GM12878 (cell line): ENCODE results near the gene PCNX1. TPM values are rescaled to one million over a fixed set of nuclear protein-coding genes. Genes with fewer than 3 reads are reported as not detected.

Experiments used
- ATAC-seq: fragments of 200-7000 bp; cut with Tn5 transposase; 3 replicates; pipeline ENCODE4 v1.9.1; 2020; ENCODE audit warnings: mild to moderate bottlenecking, moderate library complexity
- BruUV-seq: library from RNA; stranded (reverse); fragments of 400-500 nt; replicated peaks from 2 replicates; lab custom pipeline; 2021; lab: Mats Ljungman, UMichigan
- CTCF ChIA-PET: fragments of 300-600 bp; sonication (Branson Sonifier 250); formaldehyde crosslinking; extraction: SDS; loops from one replicate; lab custom pipeline; 2021; ENCODE audit warnings: inconsistent platforms; lab: Yijun Ruan, JAX
- POLR2A ChIA-PET: fragments of 350-600 bp; formaldehyde crosslinking; extraction: SDS; loops from one replicate; lab custom pipeline; 2021; ENCODE audit warnings: inconsistent platforms; lab: Charles Lee
- RAD21 ChIA-PET: fragments of 300-600 bp; sonication (Branson Sonifier 250); formaldehyde crosslinking; loops from one replicate; lab custom pipeline; 2023; ENCODE audit warnings: antibody characterized with exemption; ENCODE audit not compliant: unreplicated experiment; lab: Charles Lee
- SMC1A ChIA-PET: fragments of 300-600 bp; sonication (Branson Sonifier 250); formaldehyde crosslinking; loops from one replicate; lab custom pipeline; 2023; ENCODE audit not compliant: unreplicated experiment, uncharacterized antibody; lab: Charles Lee
- DNase-seq: peaks from one replicate; pipeline ENCODE4 v3.0.0-alpha.2; 2011; ENCODE audit warnings: low read depth, low spot score
- FAIRE-seq: peaks from 3 replicates; lab custom pipeline; 2011; peaks lifted over from hg19 to GRCh38; lab: Jason Lieb, UNC
- H2AFZ ChIP-seq: 2 replicates; pipeline ENCODE4 v1.6.0; 2011; ENCODE audit warnings: low read depth, low read length, control low read depth; ENCODE audit not compliant: control insufficient read depth
- H3K27ac ChIP-seq: 2 replicates; pipeline ENCODE4 v1.5.1; 2011; ENCODE audit warnings: control low read depth; ENCODE audit not compliant: control insufficient read depth, insufficient read depth
- H3K27me3 ChIP-seq, 2 experiments: replicated peaks in 1 of 2; 2 replicates each; pipeline versions ENCODE4 v1.6.0 to v1.6.1; 2011; ENCODE audit warnings: low read length in 1 of 2; ENCODE audit not compliant: control insufficient read depth in 2 of 2, insufficient read depth in 2 of 2
- H3K36me3 ChIP-seq, 2 experiments: 2 replicates each; pipeline ENCODE4 v1.5.1; 2011; ENCODE audit warnings: low read length in 1 of 2; ENCODE audit not compliant: control insufficient read depth in 2 of 2, insufficient read depth in 2 of 2
- H3K4me1 ChIP-seq: 2 replicates; pipeline ENCODE4 v1.6.1; 2011; ENCODE audit warnings: mild to moderate bottlenecking, low read length, moderate library complexity, mixed read lengths; ENCODE audit not compliant: control insufficient read depth, insufficient read depth
- H3K4me2 ChIP-seq: 2 replicates; pipeline ENCODE4 v1.6.0; 2011; ENCODE audit warnings: control low read depth; ENCODE audit not compliant: control insufficient read depth, insufficient read depth
- H3K4me3 ChIP-seq: fragments of 200-600 bp; sonication (generic); 2 replicates; pipeline ENCODE4 v1.5.1; 2016
- H3K79me2 ChIP-seq: 2 replicates; pipeline ENCODE4 v1.6.0; 2011; ENCODE audit warnings: low read length; ENCODE audit not compliant: control insufficient read depth, insufficient read depth
- H3K9ac ChIP-seq: 2 replicates; pipeline ENCODE4 v1.8.0; 2011; ENCODE audit warnings: low read length, control low read depth, mixed read lengths; ENCODE audit not compliant: control insufficient read depth, insufficient read depth
- H3K9me3 ChIP-seq: replicated peaks from 3 replicates; pipeline ENCODE4 v1.5.1; 2011; ENCODE audit warnings: mild to moderate bottlenecking, low read length; ENCODE audit not compliant: control insufficient read depth, insufficient read depth
- H4K20me1 ChIP-seq: 2 replicates; pipeline ENCODE4 v1.6.0; 2011; ENCODE audit not compliant: control insufficient read depth, insufficient read depth
- ASH2L ChIP-seq: fragments of 300-600, 200-600 bp; sonication (generic); IDR thresholded peaks from 2 replicates; pipeline ENCODE4 v1.6.1; 2017; ENCODE audit warnings: low read depth, mild to moderate bottlenecking, borderline replicate concordance
- CBX3 ChIP-seq: fragments of 200-600 bp; sonication (generic); IDR thresholded peaks from 2 replicates; pipeline ENCODE4 v1.6.1; 2016; ENCODE audit warnings: low read depth, borderline replicate concordance
- CREM ChIP-seq: IDR thresholded peaks from 2 replicates; pipeline ENCODE4 v1.6.1; 2014; ENCODE audit warnings: antibody characterized with exemption, low read depth
- ESRRA ChIP-seq: IDR thresholded peaks from 2 replicates; pipeline ENCODE4 v1.6.1; 2012; ENCODE audit warnings: mild to moderate bottlenecking, low read length, improper control_type of control experiment
- NRF1 ChIP-seq: conservative IDR thresholded peaks from 2 replicates; pipeline ENCODE4 v1.6.1; 2011; ENCODE audit warnings: mild to moderate bottlenecking, low read depth, low read length, improper control_type of control experiment
- SMAD1 ChIP-seq: fragments of 450-650 bp; IDR thresholded peaks from 2 replicates; pipeline ENCODE4 v1.6.1; 2018; ENCODE audit warnings: mild to moderate bottlenecking, low read depth; ENCODE audit not compliant: partially characterized antibody
- STAT1 ChIP-seq: fragments of 450-650 bp; conservative IDR thresholded peaks from 2 replicates; pipeline ENCODE4 v1.6.1; 2014; ENCODE audit warnings: antibody characterized with exemption, mild to moderate bottlenecking
- TCF12 ChIP-seq: IDR thresholded peaks from 2 replicates; pipeline ENCODE4 v1.6.1; 2011; ENCODE audit warnings: low read depth, mild to moderate bottlenecking, low read length
- ZNF274 ChIP-seq: IDR thresholded peaks from one replicate; pipeline ENCODE4 v1.8.0; 2011; ENCODE audit not compliant: insufficient read length, insufficient read depth
- ZNF622 ChIP-seq: fragments of 450-650 bp; IDR thresholded peaks from 2 replicates; pipeline ENCODE4 v1.6.1; 2017; ENCODE audit warnings: mild to moderate bottlenecking, inconsistent platforms
- WGBS: methylation state at CpG from one replicate; pipeline ENCODE4 v1.1.6; 2016; ENCODE audit warnings: low lambda C conversion rate; ENCODE audit not compliant: insufficient replicate concordance, insufficient coverage; ENCODE audit errors: missing lambda C conversion rate; 5-methylcytosine and 5-hydroxymethylcytosine counted together
- in situ Hi-C: fragments of 300-500 bp; cut with MboI; formaldehyde crosslinking; loops from 9 replicates; pipeline ENCODE4 v1.14.3; 2018; ENCODE audit warnings: mixed read lengths
- intact Hi-C: fragments of 100-400 bp; cut with micrococcal nuclease; formaldehyde crosslinking; loops from one replicate; pipeline ENCODE4 v1.14.2; 2022; ENCODE audit not compliant: unreplicated experiment
- polyA plus RNA-seq, 11 experiments: library from polyadenylated mRNA; depleted of rRNA in 4 of 11; unstranded in 6 of 11; stranded (reverse) in 5 of 11; fragments of >200 nt; fragmentation: Nextera tagmentation in 4 of 11; fragmentation: Illumina TruSeq in 1 of 11; extraction: Ambion mirVana in 4 of 11; extraction: Trizol in 1 of 11; gene quantifications; 1 replicate in 1 of 11; 2 replicates in 10 of 11; pipeline versions ENCODE4 v1.2.1 to v1.2.3, GENCODE V29; 2011 to 2016; ENCODE audit warnings: inconsistent platforms in 2 of 11, missing spikeins in 2 of 11, low read depth in 1 of 11
- total RNA-seq, 4 experiments: library from RNA; depleted of rRNA in 3 of 4; stranded (reverse); fragments of >200 nt in 3 of 4; fragmentation: Illumina TruSeq in 1 of 4; extraction: Trizol in 1 of 4; gene quantifications; 2 replicates each; pipeline versions ENCODE4 v1.2.1 to v1.2.3, GENCODE V29; 2013 to 2021
- TF ChIP-seq, protein P1 (sequence below): fragments of 450-650 bp; formaldehyde crosslinking; IDR thresholded peaks from 2 replicates; pipeline ENCODE4 v1.4.0; 2022; ENCODE audit warnings: mild to moderate bottlenecking, moderate library complexity

Gene PCNX1
- total and polyA plus RNA-seq, 10 of the 15 experiments (the other 5 are each of a cell fraction or from before 2014, with no cell fraction given) = 4.6 to 53.9 (median 20.5) TPM

- no peak overlapping the region for H3K4me3 ChIP-seq
- H3K9me3 ChIP-seq = no peaks in the 10 kb centered on the region
- no peaks in the 10 kb centered on the region for H3K79me2 ChIP-seq
- BruUV-seq = no TSS peak
- FAIRE-seq (no peak), ATAC-seq (no peak), DNase-seq (no peak)
- no peak for TF ChIP-seq ESRRA
- 100% methylated on average over 2 of the region's 2 CpGs for WGBS
- no peak overlapping the region for H3K9ac ChIP-seq
- no peaks in the 10 kb centered on the region for H3K27me3 ChIP-seq
- H3K27ac ChIP-seq = no peak overlapping the region
- CTCF ChIA-PET = interaction anchor here (1.0 kb wide), 1 partner anchor 10 kb away, joined by 3 read pairs; no protein-coding TSS in a partner anchor
- RAD21 ChIA-PET = no interaction called here
- intact Hi-C loops = no loop called here
- peaks cover 9 to 18% of the 10 kb centered on the region in 2 experiments; a peak in 3 of 4 replicates for H3K36me3 ChIP-seq
- H3K4me2 ChIP-seq = no peak overlapping the region
- no peaks in the 10 kb centered on the region for H4K20me1 ChIP-seq
- in situ Hi-C loops = no loop called here
- no peaks in the 10 kb centered on the region for H3K4me1 ChIP-seq
- H2AFZ ChIP-seq = no peak overlapping the region
- POLR2A ChIA-PET = no interaction called here
- SMC1A ChIA-PET = interaction anchor here (0.6 kb wide), 1 partner anchor 47 kb away, joined by 3 read pairs; no protein-coding TSS in a partner anchor
Observed at GRCh38 chr14:71029236-71029781, 122.0 kb downstream of the PCNX1 start.

DNA sequence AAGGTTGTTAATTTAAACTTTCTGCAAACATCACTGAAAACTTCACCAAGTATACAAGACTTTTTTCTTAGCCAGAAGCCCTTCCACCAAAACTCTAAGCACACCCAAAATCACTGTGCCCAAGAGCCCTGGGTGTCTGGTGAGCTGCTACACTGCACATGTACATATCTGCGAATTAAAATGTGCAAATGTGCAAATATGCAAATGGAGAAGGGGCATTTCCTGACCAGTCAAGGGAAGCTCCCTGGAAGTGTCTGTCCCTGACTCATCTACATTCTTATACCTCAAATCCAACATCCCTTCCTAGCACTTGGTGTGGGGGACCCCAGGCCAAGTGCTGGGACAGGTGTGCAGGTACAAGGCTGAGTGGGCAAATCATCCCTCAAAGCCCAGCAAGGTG, 123.7 kb downstream of the PCNX1 start:
- Histone ChIP-seq H3K36me3 (peaks cover 9 to 13% of the 10 kb centered on the region in 2 experiments; a peak in 3 of 4 replicates), H3K79me2 (no peaks in the 10 kb centered on the region), H3K27me3 (no peaks in the 10 kb centered on the region), H3K4me3 (no peak overlapping the region), H3K4me2 (no peak overlapping the region), H2AFZ (no peak overlapping the region), H3K27ac (no peak overlapping the region), H3K9me3 (no peaks in the 10 kb centered on the region), H4K20me1 (no peaks in the 10 kb centered on the region), H3K9ac (no peak overlapping the region), H3K4me1 (no peaks in the 10 kb centered on the region)
- no peak for ATAC-seq
- WGBS = 50% methylated on average over 1 of the region's 1 CpG
- ChIA-PET SMC1A (no interaction called here), CTCF (no interaction called here), POLR2A (no interaction called here), RAD21 (no interaction called here)
- in situ Hi-C loops = no loop called here
- TF ChIP-seq ZNF274 (no peak), NRF1 (no peak), ASH2L (no peak), ZNF622 (no peak), CREM (no peak), CBX3 (no peak), SMAD1 (no peak), STAT1 (no peak), TCF12 (no peak)
- TF ChIP-seq, protein P1, sequence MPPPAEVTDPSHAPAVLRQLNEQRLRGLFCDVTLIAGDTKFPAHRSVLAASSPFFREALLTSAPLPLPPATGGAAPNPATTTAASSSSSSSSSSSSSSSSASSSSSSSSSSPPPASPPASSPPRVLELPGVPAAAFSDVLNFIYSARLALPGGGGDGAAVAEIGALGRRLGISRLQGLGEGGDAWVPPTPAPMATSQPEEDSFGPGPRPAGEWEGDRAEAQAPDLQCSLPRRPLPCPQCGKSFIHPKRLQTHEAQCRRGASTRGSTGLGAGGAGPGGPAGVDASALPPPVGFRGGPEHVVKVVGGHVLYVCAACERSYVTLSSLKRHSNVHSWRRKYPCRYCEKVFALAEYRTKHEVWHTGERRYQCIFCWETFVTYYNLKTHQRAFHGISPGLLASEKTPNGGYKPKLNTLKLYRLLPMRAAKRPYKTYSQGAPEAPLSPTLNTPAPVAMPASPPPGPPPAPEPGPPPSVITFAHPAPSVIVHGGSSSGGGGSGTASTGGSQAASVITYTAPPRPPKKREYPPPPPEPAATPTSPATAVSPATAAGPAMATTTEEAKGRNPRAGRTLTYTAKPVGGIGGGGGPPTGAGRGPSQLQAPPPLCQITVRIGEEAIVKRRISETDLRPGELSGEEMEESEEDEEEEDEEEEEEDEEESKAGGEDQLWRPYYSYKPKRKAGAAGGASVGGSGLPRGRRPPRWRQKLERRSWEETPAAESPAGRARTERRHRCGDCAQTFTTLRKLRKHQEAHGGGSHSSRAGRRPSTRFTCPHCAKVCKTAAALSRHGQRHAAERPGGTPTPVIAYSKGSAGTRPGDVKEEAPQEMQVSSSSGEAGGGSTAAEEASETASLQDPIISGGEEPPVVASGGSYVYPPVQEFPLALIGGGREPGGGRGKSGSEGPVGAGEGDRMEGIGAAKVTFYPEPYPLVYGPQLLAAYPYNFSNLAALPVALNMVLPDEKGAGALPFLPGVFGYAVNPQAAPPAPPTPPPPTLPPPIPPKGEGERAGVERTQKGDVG (CRISPR knock-in tag) = no peak
- no peak for FAIRE-seq
- intact Hi-C loops = no loop called here
- no TSS peak for BruUV-seq
- no peak for DNase-seq
